Loucy (cell line): ENCODE data around the gene INPP5J.

Source experiments
- EZH2phosphoT487 ChIP-seq: fragments of 200-600 bp; IDR thresholded peaks from 2 replicates; pipeline ENCODE4 v1.6.1; 2018; ENCODE audit warnings: antibody characterized with exemption, mild to moderate bottlenecking, moderate library complexity, borderline replicate concordance
- TF ChIP-seq, protein P1 (sequence below): fragments of 200-600 bp; sonication (generic); conservative IDR thresholded peaks from 2 replicates; pipeline ENCODE4 v1.5.1; 2014; ENCODE audit warnings: mild to moderate bottlenecking, antibody characterized with exemption, low read length

DNA sequence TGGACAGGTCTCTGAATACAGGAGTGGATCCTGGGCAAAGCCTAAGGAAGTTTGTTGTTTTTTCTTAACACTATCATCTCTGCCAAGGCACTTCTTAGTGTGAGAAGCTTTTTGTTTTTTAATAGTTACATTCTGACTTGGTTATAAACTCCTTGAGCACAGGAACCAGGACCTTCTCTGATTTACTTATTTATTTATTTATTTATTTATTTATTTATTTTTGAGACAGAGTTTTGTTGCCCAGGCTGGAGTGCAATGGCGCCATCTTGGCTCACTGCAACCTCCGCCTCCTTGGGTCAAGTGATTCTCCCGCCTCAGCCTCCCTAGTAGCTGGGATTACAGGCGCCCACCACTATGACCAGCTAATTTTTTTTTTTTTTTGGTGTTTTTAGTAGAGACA lies 48.2 kb downstream of the INPP5J start:
- TF ChIP-seq, protein P1, sequence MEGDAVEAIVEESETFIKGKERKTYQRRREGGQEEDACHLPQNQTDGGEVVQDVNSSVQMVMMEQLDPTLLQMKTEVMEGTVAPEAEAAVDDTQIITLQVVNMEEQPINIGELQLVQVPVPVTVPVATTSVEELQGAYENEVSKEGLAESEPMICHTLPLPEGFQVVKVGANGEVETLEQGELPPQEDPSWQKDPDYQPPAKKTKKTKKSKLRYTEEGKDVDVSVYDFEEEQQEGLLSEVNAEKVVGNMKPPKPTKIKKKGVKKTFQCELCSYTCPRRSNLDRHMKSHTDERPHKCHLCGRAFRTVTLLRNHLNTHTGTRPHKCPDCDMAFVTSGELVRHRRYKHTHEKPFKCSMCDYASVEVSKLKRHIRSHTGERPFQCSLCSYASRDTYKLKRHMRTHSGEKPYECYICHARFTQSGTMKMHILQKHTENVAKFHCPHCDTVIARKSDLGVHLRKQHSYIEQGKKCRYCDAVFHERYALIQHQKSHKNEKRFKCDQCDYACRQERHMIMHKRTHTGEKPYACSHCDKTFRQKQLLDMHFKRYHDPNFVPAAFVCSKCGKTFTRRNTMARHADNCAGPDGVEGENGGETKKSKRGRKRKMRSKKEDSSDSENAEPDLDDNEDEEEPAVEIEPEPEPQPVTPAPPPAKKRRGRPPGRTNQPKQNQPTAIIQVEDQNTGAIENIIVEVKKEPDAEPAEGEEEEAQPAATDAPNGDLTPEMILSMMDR: no peak
- TF ChIP-seq EZH2phosphoT487: no peak
